ENCODE data around the gene CATSPER1.

Gene CATSPER1

DNA sequence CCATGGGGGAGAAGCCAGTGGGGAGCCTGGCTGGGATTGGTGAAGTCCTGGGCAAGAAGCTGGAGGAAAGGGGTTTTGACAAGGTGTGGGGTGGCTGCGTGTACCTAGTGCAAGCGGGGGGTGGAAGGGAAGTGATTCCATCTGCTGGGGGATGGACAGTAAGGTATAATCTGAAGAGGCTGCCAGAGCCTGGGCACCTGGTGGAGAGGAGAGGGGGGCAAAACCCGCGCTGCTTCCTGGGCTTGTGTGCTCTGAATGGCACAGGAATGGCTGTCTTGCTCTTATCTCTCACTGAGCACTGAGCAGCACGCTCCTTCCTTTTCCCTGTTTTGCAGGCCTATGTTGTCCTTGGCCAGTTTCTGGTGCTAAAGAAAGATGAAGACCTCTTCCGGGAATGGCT lies 23.0 kb downstream of the CATSPER1 start:
- peak overlapping the region; percentile 99 for H3K4me3 ChIP-seq (ENCODE audit: low read depth, low read length)

DNA sequence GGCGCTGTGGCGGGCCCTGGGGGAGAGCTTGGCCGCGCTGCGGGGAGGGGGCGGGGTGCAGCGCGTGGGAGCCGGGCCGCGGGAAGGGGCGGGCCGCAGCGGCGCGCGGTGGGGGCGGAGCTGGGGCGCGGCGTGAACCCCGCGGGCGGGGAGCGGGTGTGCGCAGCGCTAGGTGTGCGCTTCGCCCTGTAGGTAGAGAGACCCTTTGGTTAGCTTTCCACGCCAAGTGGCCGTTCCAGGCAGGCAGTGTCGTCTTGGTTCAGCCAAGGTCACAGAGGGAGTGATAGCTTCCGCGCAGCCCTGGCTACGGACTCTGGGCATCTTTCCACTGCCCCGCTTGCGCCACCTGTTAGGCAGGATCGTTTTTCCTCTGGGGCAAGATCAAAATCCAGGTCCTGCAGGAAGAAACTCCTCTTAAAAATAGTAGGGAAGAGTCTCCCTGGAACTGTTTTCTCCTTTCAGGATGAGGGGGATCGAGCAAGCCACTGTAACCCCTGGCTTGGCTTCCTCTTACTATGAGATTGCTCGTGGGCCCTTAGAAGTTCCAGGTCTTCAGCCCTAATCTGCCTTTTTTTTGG lies 23.5 kb downstream of the CATSPER1 start:
- H3K4me3 ChIP-seq (ENCODE audit: low read depth, low read length), result peak overlapping the region; percentile 99

DNA sequence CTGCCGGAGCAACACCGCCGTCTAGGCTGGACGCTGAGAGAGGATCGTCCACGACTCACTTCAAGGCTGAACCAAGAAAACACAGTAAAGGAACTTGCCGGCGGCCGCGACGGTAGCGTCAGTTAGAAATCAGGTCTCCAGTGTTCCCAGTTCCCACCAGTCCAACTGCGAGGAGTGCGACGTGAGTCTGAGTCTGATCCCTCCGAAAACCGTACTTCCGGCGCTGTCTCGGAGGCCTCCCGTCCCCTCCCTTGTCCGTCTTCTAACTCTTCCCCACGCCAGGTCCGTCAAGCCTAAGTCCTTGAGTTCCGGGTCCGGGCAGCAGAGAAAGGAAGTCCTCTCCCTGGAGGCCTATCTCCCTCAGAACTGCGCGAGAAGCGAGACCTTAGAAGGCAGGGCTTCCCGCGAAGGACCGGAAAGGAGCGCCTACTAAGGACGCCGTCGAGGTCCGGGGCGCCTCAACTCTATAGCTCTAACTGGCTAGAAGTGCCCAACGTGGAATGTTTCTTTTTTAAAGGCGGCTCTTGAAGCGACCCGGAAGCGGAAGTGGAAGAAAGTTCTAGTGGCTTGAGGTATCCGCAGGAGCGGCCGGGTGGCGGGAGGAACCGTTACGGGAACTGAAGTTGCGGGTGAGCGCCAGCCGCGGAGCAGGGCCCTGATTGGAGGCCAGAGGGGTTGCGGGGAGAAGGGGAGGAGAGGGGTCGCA lies 24.2 kb downstream of the CATSPER1 start, which contains the start of the genes BANF1 and EIF1AD:
TSS of gene BANF1 (plus strand) at position 562 of the 706 bp plus-strand sequence. CDS start 748 bp downstream, outside the sequence.
TSS of gene EIF1AD (minus strand) at position 216 of the 706 bp plus-strand sequence. CDS start 1,768 bp downstream, outside the sequence.
- peak within 1 kb of the TSS; percentile 99 for H3K4me3 ChIP-seq (ENCODE audit: low read depth, low read length)

DNA sequence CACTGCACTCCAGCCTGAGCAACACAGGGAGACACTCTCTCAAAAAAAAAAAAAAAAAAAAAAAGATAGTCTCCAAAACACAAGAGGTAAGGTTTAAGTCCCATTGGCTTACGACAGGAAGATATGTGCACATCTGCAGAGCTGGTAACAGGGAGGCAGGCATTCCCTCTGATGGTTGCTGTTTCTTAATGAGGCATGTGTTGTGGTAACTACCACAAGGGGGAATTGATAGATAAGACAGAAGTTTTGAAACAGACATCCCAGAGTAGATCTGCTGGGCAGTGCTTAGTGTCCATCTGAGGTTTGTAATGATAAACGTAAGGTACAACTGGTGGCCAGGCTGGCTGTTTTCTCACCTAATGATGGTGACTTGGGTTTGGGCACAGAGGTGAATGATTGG lies 29.0 kb downstream of the CATSPER1 start:
- H3K4me3 ChIP-seq (ENCODE audit: low read depth, low read length), result no peak overlapping the region

- H3K4me3 ChIP-seq (ENCODE audit: low read depth, low read length), result no peak overlapping the region
Observed at GRCh38 chr11:65992056-65992455, 34.2 kb downstream of the CATSPER1 start.

GRCh38 chr11:65988791-65989592 lies 37.3 kb downstream of the CATSPER1 start:
- no peak overlapping the region for H3K4me3 ChIP-seq (ENCODE audit: low read depth, low read length)

DNA sequence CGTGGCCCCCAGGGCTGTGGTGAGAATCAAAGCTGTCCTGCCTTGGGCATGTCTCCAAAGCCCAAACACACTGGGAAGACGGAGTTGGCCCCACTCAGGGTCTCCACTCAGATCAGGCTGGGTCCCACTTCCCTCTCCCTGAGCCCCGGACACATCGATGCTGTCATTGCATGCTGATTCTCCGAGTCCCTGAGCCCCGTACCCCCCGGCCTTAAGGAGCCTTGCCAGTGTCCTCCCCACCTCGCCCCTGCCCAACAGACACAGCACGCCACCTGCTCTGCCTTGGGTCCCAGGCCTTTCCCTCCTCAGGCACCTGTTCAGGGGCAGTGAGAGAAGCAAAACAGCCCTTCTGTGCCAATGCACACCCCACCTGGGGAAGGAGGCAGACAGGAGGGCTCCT lies 38.9 kb downstream of the CATSPER1 start:
- H3K4me3 ChIP-seq (ENCODE audit: low read depth, low read length), result no peak overlapping the region

DNA sequence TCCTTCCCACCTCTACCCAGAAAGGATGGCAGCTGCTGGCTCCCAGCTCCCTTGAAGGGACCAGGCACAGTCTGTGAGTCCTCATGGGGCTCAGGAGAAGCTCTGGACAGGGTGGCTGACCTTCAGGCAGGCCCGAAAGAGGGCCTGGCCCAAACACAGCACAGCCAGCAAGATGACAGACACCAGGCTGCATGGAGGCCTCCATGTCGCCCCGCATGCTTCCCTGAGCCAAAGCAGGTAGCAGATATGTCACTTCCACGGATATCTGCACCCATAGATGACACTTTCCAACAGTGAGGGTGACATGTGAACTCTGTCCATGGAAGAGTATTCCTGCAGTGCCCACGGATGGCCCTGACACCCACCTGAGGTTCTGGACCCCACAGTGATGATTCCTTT lies 42.7 kb downstream of the CATSPER1 start:
- no peak overlapping the region for H3K4me3 ChIP-seq (ENCODE audit: low read depth, low read length)

DNA sequence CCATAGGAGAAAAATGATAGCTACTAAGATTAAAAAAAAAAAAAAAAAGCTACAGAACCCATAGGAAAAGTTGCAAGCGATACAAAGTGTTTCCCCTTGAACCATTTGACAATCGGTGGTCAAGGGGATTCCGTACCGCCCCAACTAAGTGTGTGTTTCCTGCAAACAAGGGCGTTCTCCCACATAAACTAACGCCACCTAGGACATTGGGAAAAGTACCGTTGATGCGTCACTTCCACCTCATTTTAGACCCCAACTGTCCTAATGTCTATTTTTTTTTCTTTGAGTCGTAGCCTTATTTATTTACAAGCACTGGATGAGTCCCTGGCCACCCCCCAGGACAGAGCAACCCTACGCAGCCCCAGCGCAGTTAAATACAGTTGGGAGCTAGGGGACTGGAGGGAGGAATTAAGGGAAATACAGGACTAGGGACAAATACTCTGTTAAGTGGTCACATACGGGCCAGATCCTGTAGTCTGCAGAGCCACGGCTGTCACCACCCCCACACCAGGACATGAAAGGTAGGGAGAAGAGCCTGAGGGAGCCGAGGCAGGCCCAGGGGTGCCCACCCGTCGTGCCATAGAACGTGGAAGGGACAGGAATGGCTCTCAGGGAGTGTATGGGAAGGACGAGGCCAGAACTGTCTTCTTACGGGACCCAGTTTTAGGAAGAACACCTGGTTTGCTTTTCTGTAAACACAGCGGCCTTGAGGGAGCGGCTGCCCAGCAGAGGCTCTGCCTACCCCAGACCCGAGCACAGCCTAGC lies 43.3 kb downstream of the CATSPER1 start:
- H3K4me3 ChIP-seq (ENCODE audit: low read depth, low read length), result no peak overlapping the region

DNA sequence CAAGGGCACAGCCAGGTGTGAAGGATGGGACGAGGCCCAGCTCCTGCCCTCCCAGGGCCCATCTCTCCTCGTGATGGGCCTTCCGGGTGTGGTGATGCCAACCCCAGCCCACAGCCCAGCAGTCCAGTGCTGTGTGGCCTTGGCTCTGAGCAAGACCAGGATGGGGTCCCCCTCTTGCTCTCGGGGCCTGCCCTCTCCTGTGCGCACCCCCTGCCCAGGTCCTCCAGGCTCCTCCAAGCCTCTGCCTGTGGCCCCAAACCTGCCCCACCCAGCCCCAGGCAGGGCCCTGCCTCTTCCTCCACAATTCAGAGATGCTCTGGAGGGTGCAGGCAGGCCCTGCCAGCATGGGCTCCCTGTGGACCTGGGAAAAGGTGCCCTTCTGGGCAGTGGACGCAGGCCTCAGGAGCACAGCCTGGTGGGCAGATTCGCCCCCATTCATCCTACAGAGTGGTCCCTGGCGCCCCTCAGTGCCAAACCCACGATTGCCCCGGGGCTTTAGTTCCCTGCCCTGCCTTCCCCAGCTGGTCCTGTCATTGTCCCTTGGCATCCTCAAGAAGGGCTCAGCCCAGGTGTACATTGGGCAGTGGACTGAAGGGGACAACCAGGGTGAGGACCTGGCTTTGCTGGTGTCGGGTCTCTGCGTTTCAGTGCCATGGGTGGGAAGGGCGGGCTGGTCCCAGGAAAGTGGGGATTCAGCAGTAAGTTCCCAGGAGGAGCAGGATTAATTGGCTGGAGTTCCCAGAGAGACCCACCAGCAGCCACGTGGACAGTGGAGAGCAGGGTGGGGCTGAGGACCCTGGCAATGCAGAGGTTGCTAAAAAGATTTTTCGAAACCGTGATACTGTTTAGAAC lies 44.1 kb downstream of the CATSPER1 start:
- H3K4me3 ChIP-seq (ENCODE audit: low read depth, low read length), result no peak overlapping the region

- no peak overlapping the region for H3K4me3 ChIP-seq (ENCODE audit: low read depth, low read length)
Observed at GRCh38 chr11:65981101-65981740, 45.1 kb downstream of the CATSPER1 start.

DNA sequence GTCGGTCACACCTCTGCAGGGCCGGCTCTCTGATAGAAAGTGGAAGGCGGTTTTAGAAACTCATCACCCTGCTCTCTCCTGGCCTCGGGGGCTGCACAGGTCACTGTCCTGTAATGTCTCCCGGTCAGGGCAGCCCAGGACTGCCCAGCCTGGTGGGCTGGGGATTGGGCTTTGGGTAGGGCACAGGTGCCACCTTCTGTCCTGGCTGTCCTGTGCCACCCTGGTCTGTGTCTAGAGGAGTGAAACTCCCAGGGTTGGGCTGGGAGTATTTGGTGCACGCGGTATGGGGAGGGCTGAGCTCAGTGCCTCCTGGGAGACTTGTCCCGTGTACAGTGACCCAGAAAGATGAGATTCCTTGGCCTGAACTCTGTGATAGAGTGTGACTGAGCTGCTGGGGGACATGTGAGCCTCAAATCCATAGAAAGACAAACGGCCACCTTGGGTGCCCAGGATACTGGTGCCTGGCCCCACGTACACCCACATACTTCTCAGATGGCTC lies 47.0 kb downstream of the CATSPER1 start:
- no peak overlapping the region for H3K4me3 ChIP-seq (ENCODE audit: low read depth, low read length)

- H3K4me3 ChIP-seq (ENCODE audit: low read depth, low read length), result no peak overlapping the region
Observed at GRCh38 chr11:65978391-65979238, 47.7 kb downstream of the CATSPER1 start.

DNA sequence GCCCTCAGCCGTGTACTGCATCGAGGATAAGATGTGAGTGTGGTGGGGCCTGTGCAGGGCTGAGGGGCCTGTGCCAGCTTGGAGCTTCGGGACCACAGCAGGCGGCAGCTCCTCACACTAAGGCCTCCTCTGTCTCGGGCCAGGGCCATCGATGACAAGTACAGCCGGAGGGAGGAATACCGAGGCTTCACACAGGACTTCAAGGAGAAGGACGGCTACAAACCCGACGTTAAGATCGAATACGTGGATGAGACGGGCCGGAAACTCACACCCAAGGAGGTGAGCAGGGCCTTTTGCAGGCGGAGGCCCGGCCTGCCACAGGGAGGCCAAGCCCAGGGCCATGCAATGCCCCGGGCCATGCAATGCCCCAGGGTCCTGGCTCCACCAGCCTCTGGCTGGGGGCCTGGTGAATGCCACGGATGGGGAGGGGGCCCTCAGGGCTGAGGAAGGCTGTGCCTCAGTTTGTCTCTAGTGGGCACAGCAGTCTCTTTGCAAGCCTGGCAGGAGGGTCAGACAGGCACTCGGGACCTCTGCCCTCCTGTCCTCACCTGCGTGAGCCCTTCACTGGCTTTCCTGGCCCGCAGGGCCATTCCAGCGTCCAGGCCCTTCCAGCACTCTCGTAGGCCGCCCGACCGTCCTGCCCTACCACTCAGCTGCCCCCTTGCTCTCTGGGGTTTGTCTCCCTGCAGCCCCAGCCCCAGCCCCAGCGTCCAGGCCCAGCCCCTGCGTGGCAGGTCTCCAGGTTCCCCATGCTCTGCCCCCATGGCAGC lies 48.5 kb downstream of the CATSPER1 start:
- no peak overlapping the region for H3K4me3 ChIP-seq (ENCODE audit: low read depth, low read length)

GRCh38 chr11:65976216-65977176 lies 49.8 kb downstream of the CATSPER1 start:
- H3K4me3 ChIP-seq (ENCODE audit: low read depth, low read length), result no peak overlapping the region

- no peak overlapping the region for H3K4me3 ChIP-seq (ENCODE audit: low read depth, low read length)
Observed at GRCh38 chr11:65975771-65976170, 50.5 kb downstream of the CATSPER1 start.
